WI38 (cell line): Measurements from ENCODE around the gene ARMC9.

ENCODE experiments used
- H3K4me3 ChIP-seq: 2 replicates; pipeline ENCODE4 v1.5.1; 2011; ENCODE audit warnings: low read depth, mild to moderate bottlenecking, control low read depth, low read length
- CTCF ChIP-seq: IDR thresholded peaks from 2 replicates; pipeline ENCODE4 v1.5.1; 2012; ENCODE audit warnings: low read depth, mild to moderate bottlenecking, control low read depth, low read length

Gene ARMC9

GRCh38 chr2:231290321-231291015 is 92.0 kb downstream of the ARMC9 start:
- no peak overlapping the region for H3K4me3 ChIP-seq
- no peak for TF ChIP-seq CTCF

GRCh38 chr2:231292472-231293134 is 94.2 kb downstream of the ARMC9 start:
- H3K4me3 ChIP-seq, result no peak overlapping the region
- TF ChIP-seq CTCF, result no peak

- no peak overlapping the region for H3K4me3 ChIP-seq
- TF ChIP-seq CTCF, result no peak
Observed at GRCh38 chr2:231293163-231293562, 94.7 kb downstream of the ARMC9 start.

GRCh38 chr2:231294116-231294515 is 95.7 kb downstream of the ARMC9 start:
- no peak overlapping the region for H3K4me3 ChIP-seq
- TF ChIP-seq CTCF, result no peak

GRCh38 chr2:231294571-231295362 is 96.3 kb downstream of the ARMC9 start:
- no peak for TF ChIP-seq CTCF

GRCh38 chr2:231295363-231295655 is 96.9 kb downstream of the ARMC9 start:
- no peak overlapping the region for H3K4me3 ChIP-seq
- no peak for TF ChIP-seq CTCF

More at GRCh38 chr2:231294571-231295362, 96.3 kb downstream of the ARMC9 start:
- no peak overlapping the region for H3K4me3 ChIP-seq
